ES-I3 (cell line): ENCODE data around the gene OR2V1.
"Not testable (repeated sequence)": the region's sequence is repeated elsewhere in the genome, so short reads cannot be mapped to it uniquely, and the experiment has no call there.

Experiments used
- H3K36me3 ChIP-seq: 2 replicates; pipeline ENCODE4 v1.6.1; 2013; ENCODE audit warnings: mild to moderate bottlenecking, low read length, control low read depth, moderate library complexity; ENCODE audit not compliant: insufficient read depth
- H3K4me1 ChIP-seq: 2 replicates; pipeline ENCODE4 v1.6.1; 2013; ENCODE audit warnings: mild to moderate bottlenecking, control low read depth, low read length; ENCODE audit not compliant: insufficient read depth
- H3K9ac ChIP-seq: 2 replicates; pipeline ENCODE4 v1.6.1; 2013; ENCODE audit warnings: low read depth, mild to moderate bottlenecking, low read length, moderate library complexity
- H3K9me3 ChIP-seq: 2 replicates; pipeline ENCODE4 v1.6.1; 2013; ENCODE audit warnings: mild to moderate bottlenecking, low read length, moderate library complexity; ENCODE audit not compliant: control insufficient read depth, insufficient read depth

The OR2V1 gene

GRCh38 chr5:181096721-181097382 is 34.1 kb downstream of the OR2V1 start:
- not testable (repeated sequence) for H3K36me3 ChIP-seq, H3K9ac ChIP-seq, H3K4me1 ChIP-seq, H3K9me3 ChIP-seq

- H3K9ac ChIP-seq, H3K36me3 ChIP-seq, H3K9me3 ChIP-seq, H3K4me1 ChIP-seq: not testable (repeated sequence)
Measured at GRCh38 chr5:181095162-181095561, 35.8 kb downstream of the OR2V1 start.

DNA sequence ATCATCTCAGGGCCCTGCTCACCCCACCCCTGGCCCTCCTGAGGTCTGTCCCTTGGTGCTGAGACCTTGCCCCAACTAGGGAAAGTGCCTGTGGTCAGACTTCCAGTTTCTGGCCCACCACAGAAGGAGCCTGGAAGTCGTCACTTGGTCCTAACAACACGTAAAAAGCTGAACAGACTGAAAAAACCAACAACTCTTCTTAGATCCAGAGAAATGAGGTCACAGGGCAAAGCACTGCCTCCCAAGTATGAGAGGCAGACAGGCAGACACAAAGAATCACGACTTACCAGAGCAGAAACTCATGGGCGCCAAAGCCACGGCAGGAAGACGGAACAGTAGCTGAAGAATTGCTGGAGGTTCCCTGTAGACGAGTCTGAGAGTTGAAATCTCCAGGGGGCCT is 38.5 kb downstream of the OR2V1 start:
- no peaks in the 10 kb centered on the region for H3K36me3 ChIP-seq
- no peaks in the 10 kb centered on the region for H3K9me3 ChIP-seq
- H3K4me1 ChIP-seq = no peaks in the 10 kb centered on the region
- no peak overlapping the region for H3K9ac ChIP-seq

- Histone ChIP-seq H3K9me3 (no peaks in the 10 kb centered on the region), H3K9ac (no peak overlapping the region)
Measured at GRCh38 chr5:181088289-181088688, 42.7 kb downstream of the OR2V1 start.

GRCh38 chr5:181087309-181087708 is 43.7 kb downstream of the OR2V1 start:
- no peaks in the 10 kb centered on the region for H3K36me3 ChIP-seq
- no peaks in the 10 kb centered on the region for H3K9me3 ChIP-seq
- H3K9ac ChIP-seq = no peak overlapping the region
- no peaks in the 10 kb centered on the region for H3K4me1 ChIP-seq

More at GRCh38 chr5:181088289-181088688, 42.7 kb downstream of the OR2V1 start:
- H3K4me1 ChIP-seq = no peaks in the 10 kb centered on the region
- no peaks in the 10 kb centered on the region for H3K36me3 ChIP-seq

DNA sequence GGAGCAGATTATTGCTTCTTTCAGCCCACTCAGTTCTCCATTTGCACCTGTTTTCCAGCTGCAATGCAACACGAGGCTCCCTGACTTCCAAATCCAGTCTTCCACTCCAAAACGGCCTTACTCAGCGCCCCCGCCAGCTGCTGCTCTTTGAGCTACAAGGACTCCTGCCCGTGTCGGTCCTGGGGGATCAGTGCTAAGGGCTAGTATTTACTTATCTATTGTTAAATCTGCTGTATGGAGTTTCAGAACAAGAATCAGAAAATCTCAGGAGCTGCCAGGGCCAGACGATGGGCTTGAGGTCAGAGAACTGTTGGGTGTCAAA is 44.1 kb downstream of the OR2V1 start:
- H3K9ac ChIP-seq = no peak overlapping the region
- no peaks in the 10 kb centered on the region for H3K4me1 ChIP-seq
- H3K9me3 ChIP-seq = no peaks in the 10 kb centered on the region
- no peaks in the 10 kb centered on the region for H3K36me3 ChIP-seq

DNA sequence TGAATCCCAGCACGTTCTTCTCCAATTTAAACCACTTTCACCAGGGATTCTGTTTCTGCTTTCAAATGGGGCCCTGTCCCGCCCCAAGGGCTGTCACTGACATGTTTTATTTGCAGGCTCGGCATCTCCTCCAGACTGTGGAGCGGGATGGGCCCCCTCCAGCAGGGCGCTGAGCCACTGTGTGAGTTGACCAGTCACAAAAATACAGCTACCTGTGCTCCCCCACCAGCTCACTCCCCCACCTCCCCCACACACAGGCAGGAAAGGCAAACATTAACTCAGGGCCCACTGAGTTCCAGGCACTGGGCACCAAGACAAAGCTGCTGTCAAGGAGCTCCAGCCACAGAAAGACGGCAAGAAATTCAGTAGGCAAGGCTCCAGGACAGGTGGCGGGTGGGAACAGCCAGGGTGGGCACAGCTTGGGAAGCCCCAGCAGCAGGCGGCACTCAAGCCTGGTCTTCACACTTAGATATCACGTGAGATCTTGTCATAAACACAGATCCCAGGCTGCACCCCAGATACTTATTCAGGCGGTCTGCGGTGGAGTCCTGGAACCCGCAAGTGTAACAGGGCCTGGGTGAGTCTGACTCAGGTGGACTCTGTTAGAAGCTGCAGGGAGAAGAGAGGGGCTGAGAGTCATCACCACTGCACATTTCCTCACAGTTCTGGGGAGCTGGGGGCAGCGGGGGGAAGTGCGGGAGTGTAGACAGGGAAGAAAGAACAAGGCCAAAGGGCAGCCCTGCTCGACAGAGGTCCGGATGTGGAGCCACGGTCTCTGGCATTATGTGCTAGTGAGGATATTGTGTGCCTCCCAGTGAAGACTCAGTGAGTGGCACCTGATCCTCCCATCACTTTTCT is 44.7 kb downstream of the OR2V1 start:
- Histone ChIP-seq H3K9ac (no peak overlapping the region), H3K9me3 (no peaks in the 10 kb centered on the region), H3K4me1 (no peaks in the 10 kb centered on the region), H3K36me3 (no peaks in the 10 kb centered on the region)

DNA sequence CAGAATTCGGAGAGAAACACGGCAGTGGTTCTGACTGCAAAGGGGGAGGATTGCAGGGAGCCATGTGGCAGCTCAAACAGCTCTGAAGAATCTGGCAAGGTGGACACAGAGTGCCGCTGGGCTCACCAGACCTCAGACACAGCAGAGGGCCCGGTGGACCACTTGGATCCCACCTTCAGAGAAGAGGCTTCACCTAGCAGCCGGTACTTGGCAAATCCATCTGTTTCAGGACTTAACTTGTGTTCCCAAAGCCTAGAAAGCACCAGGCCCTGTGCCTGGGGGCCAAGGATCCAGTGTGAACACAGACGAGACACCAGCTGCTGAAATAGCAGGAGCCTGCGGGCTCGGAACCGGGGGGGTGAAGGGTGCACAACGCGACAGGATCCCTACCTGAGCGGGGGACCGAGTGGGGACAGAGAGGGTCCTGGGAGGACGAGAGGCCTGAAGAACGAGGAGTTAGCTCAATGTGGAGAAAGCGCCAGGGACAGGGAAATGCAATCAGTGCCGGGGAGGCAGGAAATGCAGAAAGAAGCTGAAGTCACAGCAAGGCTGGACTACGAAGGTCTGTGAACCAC is 46.3 kb downstream of the OR2V1 start:
- H3K9ac ChIP-seq = peak overlapping the region; percentile 21; the same call in 1 of the 2 replicates
- H3K4me1 ChIP-seq = no peaks in the 10 kb centered on the region
- H3K9me3 ChIP-seq = no peaks in the 10 kb centered on the region
- H3K36me3 ChIP-seq = no peaks in the 10 kb centered on the region

- Histone ChIP-seq H3K36me3 (no peaks in the 10 kb centered on the region), H3K4me1 (no peaks in the 10 kb centered on the region), H3K9me3 (no peaks in the 10 kb centered on the region), H3K9ac (no peak overlapping the region)
Measured at GRCh38 chr5:181081989-181082388, 49.0 kb downstream of the OR2V1 start.

DNA sequence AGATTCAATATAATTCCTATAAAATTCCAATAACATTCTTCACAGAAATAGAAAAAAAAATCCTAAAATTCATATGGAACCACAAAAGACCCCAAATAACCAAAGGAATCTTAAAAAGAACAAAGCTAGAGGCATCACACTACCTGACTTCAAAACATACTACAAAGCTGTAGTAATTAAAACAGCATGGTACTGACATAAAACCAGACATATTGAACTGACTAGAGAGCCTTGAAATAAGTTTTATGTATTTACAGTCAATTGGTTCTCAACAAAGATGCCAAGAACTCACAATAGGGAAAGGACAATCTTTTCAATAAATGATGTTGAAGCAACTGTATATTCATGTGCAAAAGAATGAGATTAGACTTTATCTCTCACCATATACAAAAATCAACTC is 54.0 kb downstream of the OR2V1 start:
- Histone ChIP-seq H3K4me1 (no peaks in the 10 kb centered on the region), H3K9ac (no peak overlapping the region), H3K36me3 (no peaks in the 10 kb centered on the region), H3K9me3 (no peaks in the 10 kb centered on the region)
